ENCODE results near the gene KANSL1L. TPM values are rescaled to one million over a fixed set of nuclear protein-coding genes. Genes with fewer than 3 reads are reported as not detected.

KANSL1L gene
- polyA plus RNA-seq, 1 of the 3 experiments (the other 2 are of a cell fraction), result 5.5 TPM

- no peak overlapping the region for H3K4me2 ChIP-seq
- no peak overlapping the region for H2AFZ ChIP-seq (ENCODE audit: low read depth)
- H3K4me3 ChIP-seq (ENCODE audit: low read depth in 2 of 2, low read length in 1 of 2), result no peak overlapping the region
- H3K4me1 ChIP-seq (ENCODE audit: control insufficient read depth in 1 of 2, insufficient read depth in 2 of 2, low read depth in 1 of 2, low read length in 1 of 2), result no peaks in the 10 kb centered on the region
- H3K9me2 ChIP-seq, result no peaks in the 10 kb centered on the region
- CTCF ChIA-PET, result no interaction called here
- no peak for DNase-seq
- H3K79me2 ChIP-seq (ENCODE audit: insufficient read depth), result no peaks in the 10 kb centered on the region
- no peaks in the 10 kb centered on the region for H3K9me3 ChIP-seq
- no peaks in the 10 kb centered on the region for H3K36me3 ChIP-seq (replicated peaks in 1 of 2; ENCODE audit: control insufficient read depth in 1 of 2, insufficient read depth in 2 of 2, low read length in 1 of 2)
- POLR2A ChIA-PET, result no interaction called here
- no peaks in the 10 kb centered on the region for H3K27me3 ChIP-seq (ENCODE audit: insufficient read depth)
- H3K9ac ChIP-seq, result no peak overlapping the region
- H3K27ac ChIP-seq (ENCODE audit: low read depth in 2 of 2, low read length in 1 of 2), result no peak overlapping the region
- no peak for TF ChIP-seq NFIC (IDR thresholded peaks at IDR 0.05; ENCODE audit: borderline replicate concordance)
- no peak for TF ChIP-seq TCF12 (IDR thresholded peaks at IDR 0.05)
- no peak for TF ChIP-seq ELF1 (IDR thresholded peaks at IDR 0.05)
- TF ChIP-seq CHD2 (IDR thresholded peaks at IDR 0.05; ENCODE audit: low read length, partially characterized antibody), result no peak
- TF ChIP-seq USF1 (IDR thresholded peaks at IDR 0.05; ENCODE audit: borderline replicate concordance, low read depth), result no peak
- no peak for TF ChIP-seq TEAD4 (IDR thresholded peaks at IDR 0.05; ENCODE audit: borderline replicate concordance, insufficient read depth)
- TF ChIP-seq JUND (IDR thresholded peaks at IDR 0.05), result no peak
- H4K20me1 ChIP-seq (ENCODE audit: insufficient read depth), result no peaks in the 10 kb centered on the region
- WGBS (ENCODE audit: low lambda C conversion rate), result 6% methylated on average over 1 of the region's 1 CpG
- H3F3A ChIP-seq (replicated peaks; ENCODE audit: insufficient read depth), result no peaks in the 10 kb centered on the region
Observed at GRCh38 chr2:210215120-210215519, 43.9 kb upstream of the KANSL1L start.

- ChIA-PET CTCF (interaction anchor here (1.2 to 1.9 kb wide), 3 partner anchors 11 to 14 kb away, joined by 3 to 6 read pairs (median 5); no protein-coding TSS in a partner anchor), POLR2A (no interaction called here)
- no peaks in the 10 kb centered on the region for H4K20me1 ChIP-seq (ENCODE audit: insufficient read depth)
- H3K27ac ChIP-seq (ENCODE audit: low read depth in 2 of 2, low read length in 1 of 2), result no peak overlapping the region
- H3K9me2 ChIP-seq, result no peaks in the 10 kb centered on the region
- no peak overlapping the region for H3K9ac ChIP-seq
- no peaks in the 10 kb centered on the region for H3K79me2 ChIP-seq (ENCODE audit: insufficient read depth)
- H3K4me3 ChIP-seq (ENCODE audit: low read depth in 2 of 2, low read length in 1 of 2), result no peak overlapping the region
- no peak overlapping the region for H3K4me2 ChIP-seq
- H3K4me1 ChIP-seq (ENCODE audit: control insufficient read depth in 1 of 2, insufficient read depth in 2 of 2, low read depth in 1 of 2, low read length in 1 of 2), result no peaks in the 10 kb centered on the region
- no peaks in the 10 kb centered on the region for H3K9me3 ChIP-seq
- TF ChIP-seq YY1 (IDR thresholded peaks at IDR 0.05; ENCODE audit: low read depth), result no peak
- TF ChIP-seq NFIC (IDR thresholded peaks at IDR 0.05; ENCODE audit: borderline replicate concordance), result no peak
- TF ChIP-seq TAF1 (IDR thresholded peaks at IDR 0.05; ENCODE audit: borderline replicate concordance, low read depth, low read length), result no peak
- TF ChIP-seq TEAD4 (IDR thresholded peaks at IDR 0.05; ENCODE audit: borderline replicate concordance, insufficient read depth), result no peak
- TF ChIP-seq ZBTB33 (IDR thresholded peaks at IDR 0.05; ENCODE audit: borderline replicate concordance, low read depth), result no peak
- TF ChIP-seq USF2 (IDR thresholded peaks at IDR 0.05; ENCODE audit: borderline replicate concordance, low read depth, low read length), result no peak
- no peak for TF ChIP-seq RXRA (IDR thresholded peaks at IDR 0.05; ENCODE audit: borderline replicate concordance, low read depth)
- TF ChIP-seq MEF2A (IDR thresholded peaks at IDR 0.05; ENCODE audit: borderline replicate concordance, low read depth), result no peak
- no peak for TF ChIP-seq PBX3 (IDR thresholded peaks at IDR 0.05)
- no peak for TF ChIP-seq IRF3 (IDR thresholded peaks at IDR 0.05; ENCODE audit: low read depth, low read length)
- TF ChIP-seq RCOR1 (IDR thresholded peaks at IDR 0.05; ENCODE audit: low read length), result no peak
- TF ChIP-seq GABPA (IDR thresholded peaks at IDR 0.05; ENCODE audit: low read depth), result no peak
- TF ChIP-seq RAD21 (IDR thresholded peaks at IDR 0.05; ENCODE audit: low read length), result no peak
- no peak for TF ChIP-seq USF1 (IDR thresholded peaks at IDR 0.05; ENCODE audit: borderline replicate concordance, low read depth)
- no peak for TF ChIP-seq CHD2 (IDR thresholded peaks at IDR 0.05; ENCODE audit: low read length, partially characterized antibody)
- no peak for TF ChIP-seq JUND (IDR thresholded peaks at IDR 0.05)
- no peak overlapping the region for H2AFZ ChIP-seq (ENCODE audit: low read depth)
- WGBS (ENCODE audit: low lambda C conversion rate), result 48% methylated on average over 1 of the region's 1 CpG
- H3K36me3 ChIP-seq (replicated peaks in 1 of 2; ENCODE audit: control insufficient read depth in 1 of 2, insufficient read depth in 2 of 2, low read length in 1 of 2), result no peaks in the 10 kb centered on the region
- no peaks in the 10 kb centered on the region for H3K27me3 ChIP-seq (ENCODE audit: insufficient read depth)
- DNase-seq, result no peak
- no peaks in the 10 kb centered on the region for H3F3A ChIP-seq (replicated peaks; ENCODE audit: insufficient read depth)
Observed at GRCh38 chr2:210210185-210210584, 39.0 kb upstream of the KANSL1L start.
